Measurements from ENCODE around the gene OR4F29. TPM values are rescaled to one million over a fixed set of nuclear protein-coding genes. Genes with fewer than 3 reads are reported as not detected.
"Not testable (repeated sequence)": the region's sequence is repeated elsewhere in the genome, so short reads cannot be mapped to it uniquely, and the experiment has no call there.

The OR4F29 gene, protein sequence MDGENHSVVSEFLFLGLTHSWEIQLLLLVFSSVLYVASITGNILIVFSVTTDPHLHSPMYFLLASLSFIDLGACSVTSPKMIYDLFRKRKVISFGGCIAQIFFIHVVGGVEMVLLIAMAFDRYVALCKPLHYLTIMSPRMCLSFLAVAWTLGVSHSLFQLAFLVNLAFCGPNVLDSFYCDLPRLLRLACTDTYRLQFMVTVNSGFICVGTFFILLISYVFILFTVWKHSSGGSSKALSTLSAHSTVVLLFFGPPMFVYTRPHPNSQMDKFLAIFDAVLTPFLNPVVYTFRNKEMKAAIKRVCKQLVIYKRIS
- total RNA-seq (2021; fragmentation: NEBNext Ultra II Directional; extraction: Animal tissue kit (Norgen Biotek cat#: 25700)), result not detected
- long read RNA-seq, result 0 reads

- DNase-seq; H3K9me3 Mint-ChIP-seq; H3K27me3 Mint-ChIP-seq (ENCODE audit: insufficient read depth); H3K27ac Mint-ChIP-seq; H3K4me1 Mint-ChIP-seq (ENCODE audit: low read depth); H3K4me3 Mint-ChIP-seq; H3K36me3 Mint-ChIP-seq (ENCODE audit: low read depth): not testable (repeated sequence)
Observed at GRCh38 chr1:451578-451977, at the start of gene OR4F29. OR4F29 (minus strand) TSS chr1:451678; CDS start chr1:451678, 0 bp downstream.

Other genes with a start within 250 kb of the OR4F29 start
- not detected for gene OR4F16, start 235.0 kb upstream of the OR4F29 start, total RNA-seq (2021; fragmentation: NEBNext Ultra II Directional; extraction: Animal tissue kit (Norgen Biotek cat#: 25700))